ENCODE measurements around the gene TGM1.

DNA sequence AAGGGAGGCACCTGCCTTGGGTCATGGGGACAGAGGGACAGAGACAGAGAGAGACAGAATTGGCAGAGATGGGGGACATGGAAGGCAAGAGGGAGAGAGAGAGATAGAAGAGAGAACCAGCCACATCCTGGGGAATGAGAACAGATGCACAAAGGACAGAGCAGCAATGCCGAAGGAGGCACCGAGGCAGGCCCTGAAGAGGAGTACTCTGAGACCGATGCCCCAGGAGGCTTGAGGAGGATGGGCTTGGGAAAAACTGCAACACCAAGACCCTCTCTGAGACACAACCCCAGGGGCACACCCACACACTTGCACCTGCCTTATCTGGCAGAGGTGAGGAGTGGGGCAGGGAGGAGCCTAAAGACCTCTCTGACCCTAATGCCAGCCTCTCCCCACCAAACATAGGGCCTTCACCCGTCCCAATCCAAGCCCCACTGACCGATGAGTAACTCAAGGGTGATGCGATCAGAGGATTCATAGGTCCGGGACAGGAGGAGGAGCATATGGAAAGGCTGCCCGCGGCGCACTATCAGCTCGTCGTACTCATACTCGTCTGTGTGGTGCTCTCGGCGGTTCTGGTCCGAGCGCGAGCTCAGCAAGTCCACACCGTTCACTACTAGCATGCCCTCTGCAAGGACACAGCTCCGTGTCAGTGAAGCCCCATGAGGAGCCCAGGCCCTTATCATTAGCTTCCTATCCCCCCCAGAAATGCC, 1.6 kb downstream of the TGM1 start:
- TF ChIP-seq POLR2A (IDR thresholded peaks at IDR 0.05) = no peak
- TF ChIP-seq, protein P1, sequence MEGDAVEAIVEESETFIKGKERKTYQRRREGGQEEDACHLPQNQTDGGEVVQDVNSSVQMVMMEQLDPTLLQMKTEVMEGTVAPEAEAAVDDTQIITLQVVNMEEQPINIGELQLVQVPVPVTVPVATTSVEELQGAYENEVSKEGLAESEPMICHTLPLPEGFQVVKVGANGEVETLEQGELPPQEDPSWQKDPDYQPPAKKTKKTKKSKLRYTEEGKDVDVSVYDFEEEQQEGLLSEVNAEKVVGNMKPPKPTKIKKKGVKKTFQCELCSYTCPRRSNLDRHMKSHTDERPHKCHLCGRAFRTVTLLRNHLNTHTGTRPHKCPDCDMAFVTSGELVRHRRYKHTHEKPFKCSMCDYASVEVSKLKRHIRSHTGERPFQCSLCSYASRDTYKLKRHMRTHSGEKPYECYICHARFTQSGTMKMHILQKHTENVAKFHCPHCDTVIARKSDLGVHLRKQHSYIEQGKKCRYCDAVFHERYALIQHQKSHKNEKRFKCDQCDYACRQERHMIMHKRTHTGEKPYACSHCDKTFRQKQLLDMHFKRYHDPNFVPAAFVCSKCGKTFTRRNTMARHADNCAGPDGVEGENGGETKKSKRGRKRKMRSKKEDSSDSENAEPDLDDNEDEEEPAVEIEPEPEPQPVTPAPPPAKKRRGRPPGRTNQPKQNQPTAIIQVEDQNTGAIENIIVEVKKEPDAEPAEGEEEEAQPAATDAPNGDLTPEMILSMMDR (IDR thresholded peaks at IDR 0.05) = no peak
